GM21723 (cell line): Measurements from ENCODE around the gene COL1A2.

Experiments
- ATAC-seq: cut with Tn5 transposase; IDR thresholded peaks from one replicate; pipeline ENCODE4 v1.9.1; 2021; ENCODE audit warnings: mild to moderate bottlenecking, moderate library complexity; ENCODE audit not compliant: unreplicated experiment

COL1A2 gene

GRCh38 chr7:94382132-94382531 is 12.6 kb upstream of the COL1A2 start:
- no peak for ATAC-seq

DNA sequence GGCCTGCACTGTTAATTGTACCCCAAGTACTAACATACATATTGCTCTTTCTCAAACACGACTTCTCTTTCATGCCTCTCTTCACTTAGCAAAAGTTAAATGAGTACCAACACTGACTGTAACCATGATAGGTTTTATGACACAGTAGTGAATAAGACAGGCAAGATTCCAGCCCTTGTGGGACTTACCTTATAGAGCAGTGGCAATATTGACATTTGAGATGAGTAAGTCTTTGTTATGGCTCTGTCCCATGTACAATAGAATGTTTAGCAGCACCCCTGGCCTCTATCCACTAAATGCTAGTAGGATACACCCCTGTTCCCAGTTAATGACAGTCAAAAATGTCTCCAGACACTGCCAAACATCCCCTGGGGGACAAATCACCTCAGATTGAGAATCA is 11.9 kb upstream of the COL1A2 start:
- no peak for ATAC-seq

DNA sequence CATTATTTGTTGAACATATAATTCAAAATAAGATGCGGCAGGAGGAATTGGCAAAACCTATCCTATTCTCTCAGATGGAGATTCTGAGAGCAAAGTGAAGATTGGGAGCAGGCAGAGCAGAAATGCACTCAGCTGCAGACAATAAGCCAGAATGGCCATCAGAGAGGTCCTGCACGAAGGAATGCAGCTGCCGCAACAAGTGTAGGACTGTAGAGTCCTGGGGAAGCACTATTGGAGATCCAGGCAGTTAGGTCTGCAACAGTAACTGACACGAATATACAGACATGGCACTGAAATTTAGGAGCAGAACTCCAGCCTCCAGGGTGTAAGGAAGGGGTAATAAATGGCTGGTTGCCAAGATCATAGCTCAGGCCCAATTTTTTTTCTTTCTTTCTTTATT is 10.4 kb upstream of the COL1A2 start:
- no peak for ATAC-seq

DNA sequence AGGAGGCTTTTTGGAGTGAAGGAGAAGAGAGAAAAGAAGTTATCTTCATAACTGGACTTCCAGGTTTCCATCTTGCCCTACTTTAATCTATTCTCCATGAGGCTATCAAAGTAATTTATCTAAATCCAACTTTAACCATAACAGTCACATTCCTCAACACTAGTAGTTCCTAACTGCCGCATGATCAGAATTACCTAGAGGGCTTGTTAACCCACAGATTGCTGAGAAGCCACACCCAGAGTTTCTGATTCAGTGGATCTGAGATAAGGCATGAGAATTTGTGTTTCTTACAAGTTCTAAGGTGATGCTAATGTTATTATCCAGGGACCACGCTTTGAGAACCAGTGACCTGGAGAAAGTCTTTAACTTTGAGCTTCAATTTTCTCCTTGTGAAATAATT is 8.3 kb upstream of the COL1A2 start:
- ATAC-seq, result no peak

DNA sequence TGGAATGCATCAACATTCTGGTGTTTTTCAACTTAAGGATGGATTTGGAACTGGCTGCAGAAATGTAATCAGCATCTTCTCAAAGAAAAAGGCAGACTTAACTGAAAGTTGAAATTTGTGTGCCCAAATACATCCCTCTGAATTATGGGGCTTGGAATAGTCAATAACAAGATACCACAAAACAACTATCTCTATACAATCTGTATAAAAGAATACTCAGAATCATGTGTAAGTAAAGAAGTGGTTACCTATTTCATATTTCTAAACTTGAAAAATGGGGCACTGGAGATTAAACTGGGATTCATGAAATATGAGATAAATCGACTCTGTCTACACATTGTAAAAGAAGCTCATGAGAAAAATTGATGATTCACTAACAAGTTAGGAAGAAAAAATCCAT is 6.2 kb upstream of the COL1A2 start:
- ATAC-seq, result no peak

GRCh38 chr7:94389381-94389780 is 5.3 kb upstream of the COL1A2 start:
- no peak for ATAC-seq

DNA sequence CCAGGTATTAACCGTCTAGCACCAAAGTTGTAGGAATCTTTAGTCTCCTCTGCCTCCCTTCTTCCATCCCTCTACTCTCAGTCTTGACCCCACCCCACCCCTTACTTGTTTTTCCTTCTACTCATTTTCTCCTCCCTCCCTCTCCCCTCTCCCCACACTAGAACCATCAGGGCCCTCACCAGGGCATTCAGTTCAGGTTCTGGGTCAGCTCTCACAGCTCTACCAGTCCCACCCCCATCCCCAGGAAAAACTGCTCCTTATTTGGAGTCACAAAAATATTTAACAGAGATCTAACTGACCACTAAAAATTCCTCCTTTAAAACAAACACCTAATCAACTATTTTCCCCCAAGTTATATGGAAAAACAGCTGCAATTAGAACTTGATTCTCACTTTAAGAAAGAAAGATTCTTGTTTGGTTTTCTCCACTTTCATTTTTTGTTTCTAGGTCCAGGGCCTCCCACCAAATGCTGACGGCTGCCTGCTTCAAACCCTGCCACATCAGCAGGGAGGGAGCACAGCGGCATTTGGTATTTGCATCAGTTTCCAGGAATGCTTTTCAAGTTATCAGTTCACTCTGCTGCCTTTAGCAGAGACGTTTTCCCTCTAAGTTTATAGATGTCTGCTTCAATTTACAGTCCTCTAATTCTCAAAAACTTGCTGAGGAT is 2.8 kb upstream of the COL1A2 start:
- no peak for ATAC-seq

DNA sequence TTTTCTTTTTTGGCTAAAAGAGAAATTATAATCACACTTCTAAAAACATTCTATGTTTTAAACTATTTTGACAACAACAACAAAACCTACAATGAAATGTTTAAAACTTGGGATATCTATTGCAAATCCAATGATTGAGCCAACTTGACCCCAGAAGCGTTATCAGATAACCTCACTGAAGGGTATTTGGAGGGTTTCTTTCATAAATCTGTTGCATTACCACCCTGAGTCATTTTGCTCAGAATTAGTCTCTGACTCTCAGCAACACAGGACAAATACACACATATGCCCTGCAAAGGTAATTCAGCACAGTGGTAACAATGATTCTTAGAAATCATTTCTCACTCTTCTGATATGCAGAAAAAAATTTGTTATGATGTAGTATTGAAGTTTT is 2.3 kb upstream of the COL1A2 start:
- no peak for ATAC-seq

- ATAC-seq, result no peak
Observed at GRCh38 chr7:94393246-94394108, 1.2 kb upstream of the COL1A2 start.

DNA sequence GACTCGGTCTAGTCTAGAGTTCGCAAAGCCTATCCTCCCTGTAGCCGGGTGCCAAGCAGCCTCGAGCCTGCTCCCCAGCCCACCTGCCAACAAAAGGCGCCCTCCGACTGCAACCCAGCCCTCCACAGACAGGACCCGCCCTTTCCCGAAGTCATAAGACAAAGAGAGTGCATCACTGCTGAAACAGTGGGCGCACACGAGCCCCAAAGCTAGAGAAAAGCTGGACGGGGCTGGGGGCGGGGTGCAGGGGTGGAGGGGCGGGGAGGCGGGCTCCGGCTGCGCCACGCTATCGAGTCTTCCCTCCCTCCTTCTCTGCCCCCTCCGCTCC is 622 bp upstream of the COL1A2 start:
- no peak for ATAC-seq

DNA sequence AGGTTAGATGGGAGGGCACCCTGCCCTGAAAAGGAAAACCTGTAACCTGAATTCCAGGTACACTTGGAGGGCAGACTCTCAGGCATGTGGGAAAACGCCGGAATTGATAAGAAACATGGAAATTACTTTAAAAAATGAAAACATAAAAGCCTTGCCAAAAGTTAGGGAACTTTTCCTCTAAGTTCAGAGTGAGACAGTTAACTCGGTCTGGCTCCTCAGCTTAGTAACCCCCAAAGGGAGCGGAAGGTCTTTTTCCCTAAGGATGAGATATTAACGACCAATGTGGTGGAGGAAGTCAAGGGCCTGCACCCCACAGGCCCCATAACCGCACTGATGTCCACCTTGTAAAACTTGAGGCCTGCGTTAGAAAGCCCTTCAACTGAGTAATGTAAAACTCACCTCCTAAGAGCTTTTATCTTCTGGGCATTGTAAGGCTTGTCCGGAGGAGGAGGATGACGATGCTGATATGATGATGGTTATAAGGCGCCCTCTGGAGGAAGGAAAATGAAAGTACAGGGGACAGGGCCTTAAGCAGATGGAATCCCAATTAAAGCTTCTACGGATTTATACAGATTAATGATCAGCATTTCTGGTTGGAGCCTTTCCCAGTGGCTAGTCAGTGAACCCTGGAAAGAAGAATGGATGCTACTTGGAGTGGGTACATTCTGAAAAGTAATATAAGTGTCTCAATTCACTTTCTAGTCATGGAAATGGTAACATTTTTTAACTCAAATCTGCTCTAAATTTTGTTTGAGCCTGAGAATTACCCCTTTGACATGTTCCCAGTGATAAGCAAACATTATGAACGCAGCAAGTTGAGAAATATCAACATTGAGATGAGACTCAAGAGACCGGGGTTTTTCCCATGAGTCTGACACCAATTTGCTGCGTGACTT is 694 bp downstream of the COL1A2 start:
- peak; percentile 90 for ATAC-seq

GRCh38 chr7:94396037-94396431 is 1.3 kb downstream of the COL1A2 start:
- no peak for ATAC-seq

DNA sequence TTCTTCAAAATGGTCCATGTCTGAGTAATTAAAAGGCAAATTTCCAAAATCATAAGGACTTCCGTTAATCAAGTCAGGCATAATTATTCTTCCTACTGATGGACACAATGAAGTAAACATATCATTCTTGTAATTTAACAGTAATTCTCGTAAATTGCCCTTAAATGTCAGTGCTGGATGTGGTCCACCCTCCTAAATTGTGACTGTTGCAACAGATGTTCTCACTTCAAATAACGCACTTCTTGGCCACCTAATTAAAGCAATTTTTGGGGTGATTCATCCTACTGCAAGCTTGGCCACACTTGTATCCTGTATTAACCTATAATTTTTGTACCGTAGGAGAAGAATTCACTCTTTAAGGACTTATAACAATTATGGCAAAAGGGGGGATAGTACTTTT is 1.9 kb downstream of the COL1A2 start:
- ATAC-seq, result no peak

- ATAC-seq, result no peak
Observed at GRCh38 chr7:94397722-94398121, 3.0 kb downstream of the COL1A2 start.

DNA sequence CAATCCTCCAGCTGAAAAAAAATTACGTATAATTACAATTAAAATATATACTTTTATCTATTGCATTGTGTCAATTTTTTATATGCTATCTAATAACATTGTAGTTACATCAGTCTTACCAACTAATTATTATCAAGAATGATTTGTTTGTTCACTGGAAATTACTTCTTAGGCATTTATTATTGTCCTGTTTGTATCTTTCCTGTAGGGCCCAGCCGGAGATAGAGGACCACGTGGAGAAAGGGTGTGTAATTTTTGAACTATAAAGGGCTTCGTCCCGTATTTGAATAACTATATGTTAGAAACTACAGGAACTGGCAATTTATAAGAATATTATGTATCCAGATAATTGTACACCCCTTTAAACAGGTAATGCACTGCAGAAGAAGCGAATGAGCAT is 4.1 kb downstream of the COL1A2 start:
- no peak for ATAC-seq

GRCh38 chr7:94400022-94400421 is 5.3 kb downstream of the COL1A2 start:
- ATAC-seq, result no peak

DNA sequence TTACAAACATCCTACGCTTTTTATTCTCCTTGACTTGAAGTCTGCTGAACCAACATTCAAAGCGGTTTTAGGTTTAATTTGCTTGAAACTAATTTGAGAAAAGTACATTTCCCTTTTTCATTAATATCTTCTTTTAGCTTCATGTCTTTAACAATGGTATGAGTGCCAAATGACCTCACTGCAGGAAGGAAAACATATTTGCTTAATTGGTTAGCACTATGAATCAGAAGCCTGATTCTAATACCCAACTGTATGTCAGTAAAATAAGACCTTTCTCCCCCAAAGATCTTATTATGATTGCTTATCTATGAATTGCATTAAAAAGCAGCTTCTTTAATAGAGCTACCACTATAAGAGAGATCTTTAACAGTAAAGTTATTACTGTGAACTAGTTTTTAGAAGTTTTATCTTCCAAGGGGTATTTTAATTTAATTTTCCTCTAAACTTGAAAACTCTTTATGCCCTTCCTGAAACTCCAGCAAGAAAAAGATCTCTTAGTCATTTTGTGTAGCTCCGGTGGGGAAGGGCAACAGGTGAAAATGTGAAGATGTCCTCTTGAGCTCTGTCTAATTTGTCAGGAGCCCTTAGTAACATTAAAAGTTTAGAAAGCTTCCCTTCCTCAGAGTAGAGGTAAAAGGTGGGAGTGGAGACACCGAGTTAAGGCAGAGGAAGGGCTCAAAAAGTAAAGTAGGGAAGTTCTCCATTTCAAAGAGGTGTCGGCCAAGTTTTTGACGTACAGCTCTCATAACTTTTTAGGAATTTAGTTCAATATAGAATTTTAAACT is 6.1 kb downstream of the COL1A2 start:
- ATAC-seq, result no peak

DNA sequence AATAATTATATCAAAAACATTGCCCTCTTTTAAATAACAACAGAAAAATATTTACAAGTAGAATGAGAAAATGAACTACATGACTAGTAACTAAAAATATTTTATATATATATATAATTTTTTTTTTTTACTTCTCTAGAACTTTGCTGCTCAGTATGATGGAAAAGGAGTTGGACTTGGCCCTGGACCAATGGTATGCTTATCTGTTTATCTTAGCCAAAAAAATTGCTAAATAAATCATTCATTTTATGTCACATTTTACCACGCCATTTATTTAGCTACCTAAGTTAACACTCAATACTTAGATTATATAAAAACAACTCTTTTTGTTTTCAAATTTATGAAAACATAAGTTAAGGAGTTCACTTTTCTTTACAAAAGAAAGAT is 6.7 kb downstream of the COL1A2 start:
- ATAC-seq, result no peak

DNA sequence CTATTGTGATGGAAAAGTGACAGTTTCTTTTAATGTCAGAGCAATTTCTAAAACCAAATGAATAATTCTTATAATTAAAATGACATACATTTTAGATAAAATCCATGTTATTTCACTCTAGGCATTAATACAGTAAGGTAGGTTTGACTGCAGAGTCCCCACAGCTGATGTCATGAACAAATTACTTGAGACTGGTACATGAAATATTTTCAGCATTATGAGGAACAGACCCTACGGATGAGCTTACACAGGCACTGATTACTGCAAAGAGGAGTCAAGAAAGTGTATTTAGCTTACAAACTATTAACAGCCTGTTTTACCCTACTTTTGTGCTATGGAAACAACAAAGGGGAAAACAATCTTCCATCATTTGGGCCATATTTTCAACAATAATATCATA is 8.9 kb downstream of the COL1A2 start:
- no peak for ATAC-seq

- ATAC-seq, result no peak
Observed at GRCh38 chr7:94405506-94405905, 10.8 kb downstream of the COL1A2 start.

DNA sequence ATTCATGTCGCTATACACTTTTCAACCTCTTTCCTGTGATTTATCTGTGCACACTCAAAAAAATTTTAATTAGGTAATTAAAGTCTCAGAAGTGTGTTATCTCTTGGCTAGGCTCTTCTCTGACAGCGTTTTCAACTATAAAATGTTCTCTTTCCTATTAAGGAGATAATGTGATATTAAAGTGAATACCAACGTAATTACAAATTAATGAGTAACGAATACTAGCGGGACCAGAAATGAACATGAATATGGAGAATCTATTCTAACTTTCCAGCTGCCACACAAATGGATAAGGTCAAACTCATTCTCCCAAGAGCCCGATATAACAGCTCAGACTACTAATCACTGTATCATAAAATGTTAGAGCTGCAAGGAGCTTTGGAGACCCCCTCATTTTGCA is 12.0 kb downstream of the COL1A2 start:
- ATAC-seq, result no peak
